HG03520 (cell line): ENCODE data around the gene PRKCZ.

Experiments used
- ATAC-seq: cut with Tn5 transposase; IDR thresholded peaks from one replicate; pipeline ENCODE4 v1.9.1; 2021; ENCODE audit warnings: mild to moderate bottlenecking, moderate library complexity; ENCODE audit not compliant: unreplicated experiment

The PRKCZ gene

DNA sequence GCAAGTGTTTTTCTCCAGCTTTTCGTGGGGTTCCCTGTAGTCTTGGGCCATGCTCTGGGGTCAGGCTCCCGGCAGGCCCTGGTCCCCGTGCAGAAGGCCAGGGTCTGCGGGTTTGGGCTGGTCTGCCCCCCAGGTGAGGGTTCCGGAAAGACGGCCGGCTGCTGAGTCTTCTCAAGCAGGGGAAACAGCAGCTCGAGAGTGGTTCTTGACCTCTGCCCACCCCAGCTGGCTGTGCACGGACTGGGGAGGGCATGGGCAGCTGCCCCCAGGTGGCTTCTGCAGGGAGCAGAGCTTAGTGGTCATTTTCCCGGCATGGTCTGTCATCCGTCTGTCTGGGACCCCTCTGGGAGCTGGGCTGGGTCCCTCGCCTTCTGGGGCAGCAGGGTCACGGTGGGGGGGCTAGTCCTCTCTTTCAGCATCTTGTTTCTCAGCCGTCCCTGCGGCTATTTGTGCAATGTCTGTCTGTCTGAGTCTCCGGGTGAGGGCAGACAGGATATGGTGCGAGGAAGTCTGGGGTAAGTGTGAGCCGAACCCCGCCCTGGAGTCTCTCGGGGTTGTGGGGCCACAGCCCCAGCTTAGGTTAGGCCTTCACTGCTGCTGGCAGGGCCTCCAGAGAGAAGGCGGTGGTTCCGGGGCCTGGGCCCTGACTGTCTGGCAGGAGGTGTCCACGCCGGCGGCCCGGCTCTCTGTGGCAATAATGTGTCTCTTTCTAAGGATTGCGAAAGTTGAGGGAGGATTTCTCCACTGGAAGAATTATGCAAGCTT, 184.0 kb downstream of the PRKCZ start:
- no peak for ATAC-seq

DNA sequence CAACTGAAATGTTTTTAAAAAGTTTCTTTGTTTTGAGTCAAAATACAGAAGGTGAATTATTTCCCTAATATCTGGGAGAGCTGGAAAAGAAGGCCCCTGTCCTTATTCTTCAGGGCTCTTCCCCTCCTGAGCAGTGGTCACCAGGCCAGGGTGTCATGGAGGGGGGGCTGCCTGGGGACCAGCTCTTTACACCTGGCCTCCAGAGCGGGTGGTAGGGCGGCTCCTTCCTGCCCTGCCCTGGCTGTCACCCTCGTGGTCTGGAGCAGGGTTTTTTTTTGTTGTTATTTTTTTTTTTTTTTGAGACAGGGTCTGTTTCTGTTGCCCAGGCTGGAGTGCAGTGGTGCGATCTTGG, 184.5 kb downstream of the PRKCZ start:
- no peak for ATAC-seq
